MCF 10A (cell line): ENCODE measurements around the gene RALGPS1. TPM values are rescaled to one million over a fixed set of nuclear protein-coding genes. Genes with fewer than 3 reads are reported as not detected.
A peak's percentile ranks its signal among the peaks of the same experiment; 100 is the strongest.

ENCODE experiments used
- BruUV-seq: library from RNA; stranded (reverse); fragments of 400-500 nt; replicated peaks from 2 replicates; lab custom pipeline; 2021; lab: Mats Ljungman, UMichigan
- CTCF ChIA-PET: fragments of 300-600 bp; sonication (Branson Sonifier 250); formaldehyde crosslinking; extraction: SDS; loops from one replicate; lab custom pipeline; 2021; ENCODE audit warnings: antibody characterized with exemption, inconsistent platforms; lab: Yijun Ruan, JAX
- POLR2A ChIA-PET: fragments of 300-600, 350-650 bp; sonication (Branson Sonifier 250); formaldehyde crosslinking; extraction: SDS; loops from one replicate; lab custom pipeline; 2020; ENCODE audit warnings: antibody characterized with exemption, inconsistent platforms; lab: Yijun Ruan, JAX
- DNase-seq: peaks from one replicate; pipeline ENCODE4 v3.0.0-alpha.2; 2018; ENCODE audit not compliant: unreplicated experiment
- H3K27ac Mint-ChIP-seq: one replicate; pipeline ENCODE4 v1.8.0; 2022; ENCODE audit warnings: mild to moderate bottlenecking, low read depth, mixed read lengths; ENCODE audit not compliant: unreplicated experiment
- H3K27me3 Mint-ChIP-seq: one replicate; pipeline ENCODE4 v1.8.0; 2022; ENCODE audit warnings: mixed read lengths; ENCODE audit not compliant: insufficient read depth, unreplicated experiment
- H3K36me3 Mint-ChIP-seq: one replicate; pipeline ENCODE4 v1.8.0; 2022; ENCODE audit warnings: mild to moderate bottlenecking, moderate library complexity, mixed read lengths; ENCODE audit not compliant: insufficient read depth, unreplicated experiment
- H3K4me1 Mint-ChIP-seq: one replicate; pipeline ENCODE4 v1.8.0; 2022; ENCODE audit warnings: mixed read lengths; ENCODE audit not compliant: insufficient read depth, unreplicated experiment
- H3K4me3 Mint-ChIP-seq: one replicate; pipeline ENCODE4 v1.8.0; 2022; ENCODE audit warnings: mild to moderate bottlenecking, moderate library complexity, mixed read lengths; ENCODE audit not compliant: unreplicated experiment
- H3K9me3 Mint-ChIP-seq: one replicate; pipeline ENCODE4 v1.8.0; 2022; ENCODE audit warnings: mixed read lengths; ENCODE audit not compliant: unreplicated experiment
- CTCF ChIP-seq: fragments of 200-600 bp; IDR thresholded peaks from one replicate; pipeline ENCODE4 v1.8.0; 2022; ENCODE audit warnings: antibody characterized with exemption, mild to moderate bottlenecking; ENCODE audit not compliant: unreplicated experiment
- intact Hi-C: fragments of 100-400 bp; cut with micrococcal nuclease; formaldehyde crosslinking; loops from 2 replicates; pipeline ENCODE4 v1.14.1; 2022
- total RNA-seq: library from RNA; stranded (reverse); gene quantifications from 2 replicates; pipeline ENCODE4 v1.2.3, GENCODE V29; 2022

RALGPS1 gene
- total RNA-seq, 1 experiment from 2014 or later = 2.4 TPM

- intact Hi-C loops = no loop called here
- H3K4me3 Mint-ChIP-seq = no peak overlapping the region
- no peaks in the 10 kb centered on the region for H3K36me3 Mint-ChIP-seq
- POLR2A ChIA-PET = no interaction called here
- no peaks in the 10 kb centered on the region for H3K27me3 Mint-ChIP-seq
- no TSS peak for BruUV-seq
- DNase-seq = peak; percentile 69
- H3K27ac Mint-ChIP-seq = no peak overlapping the region
- CTCF ChIA-PET = interaction anchor here (0.7 to 1.0 kb wide), 2 partner anchors 110 to 1260 kb away, joined by 3 read pairs; no protein-coding TSS in a partner anchor
- no peak for TF ChIP-seq CTCF
- H3K9me3 Mint-ChIP-seq = no peaks in the 10 kb centered on the region
- peaks cover 25% of the 10 kb centered on the region for H3K4me1 Mint-ChIP-seq
Measured at GRCh38 chr9:127159325-127159801, 244.8 kb downstream of the RALGPS1 start.

- no peaks in the 10 kb centered on the region for H3K9me3 Mint-ChIP-seq
- ChIA-PET CTCF (interaction anchor here (1.0 kb wide), 1 partner anchor 1260 kb away, joined by 3 read pairs; no protein-coding TSS in a partner anchor), POLR2A (no interaction called here)
- H3K27me3 Mint-ChIP-seq = no peaks in the 10 kb centered on the region
- no peak overlapping the region for H3K4me3 Mint-ChIP-seq
- no peaks in the 10 kb centered on the region for H3K36me3 Mint-ChIP-seq
- H3K4me1 Mint-ChIP-seq = peaks cover 25% of the 10 kb centered on the region
- TF ChIP-seq CTCF = no peak
- no peak overlapping the region for H3K27ac Mint-ChIP-seq
- BruUV-seq = no TSS peak
- DNase-seq = no peak
- intact Hi-C loops = no loop called here
Measured at GRCh38 chr9:127159949-127160610, 245.5 kb downstream of the RALGPS1 start.

- no peaks in the 10 kb centered on the region for H3K9me3 Mint-ChIP-seq
- peaks cover 25% of the 10 kb centered on the region for H3K4me1 Mint-ChIP-seq
- intact Hi-C loops = no loop called here
- no peak for TF ChIP-seq CTCF
- no peaks in the 10 kb centered on the region for H3K36me3 Mint-ChIP-seq
- DNase-seq = no peak
- H3K27ac Mint-ChIP-seq = no peak overlapping the region
- no peak overlapping the region for H3K4me3 Mint-ChIP-seq
- CTCF ChIA-PET = interaction anchor here (0.6 kb wide), 3 partner anchors 34 to 191 kb away, joined by 3 read pairs; no protein-coding TSS in a partner anchor
- no peaks in the 10 kb centered on the region for H3K27me3 Mint-ChIP-seq
- BruUV-seq = no TSS peak
- POLR2A ChIA-PET = interaction anchor here (0.6 to 0.9 kb wide), 2 partner anchors 10 to 1960 kb away, joined by 4 read pairs; no protein-coding TSS in a partner anchor
Measured at GRCh38 chr9:127161081-127161624, 246.6 kb downstream of the RALGPS1 start.
